Measurements from ENCODE around the gene PRUNE2. TPM values are rescaled to one million over a fixed set of nuclear protein-coding genes. Genes with fewer than 3 reads are reported as not detected.
"Not testable (repeated sequence)": the region's sequence is repeated elsewhere in the genome, so short reads cannot be mapped to it uniquely, and the experiment has no call there.

Gene PRUNE2
- total RNA-seq, 6 donors from 2014 or later = 5.6 to 20.4 (median 8.8) TPM

DNA sequence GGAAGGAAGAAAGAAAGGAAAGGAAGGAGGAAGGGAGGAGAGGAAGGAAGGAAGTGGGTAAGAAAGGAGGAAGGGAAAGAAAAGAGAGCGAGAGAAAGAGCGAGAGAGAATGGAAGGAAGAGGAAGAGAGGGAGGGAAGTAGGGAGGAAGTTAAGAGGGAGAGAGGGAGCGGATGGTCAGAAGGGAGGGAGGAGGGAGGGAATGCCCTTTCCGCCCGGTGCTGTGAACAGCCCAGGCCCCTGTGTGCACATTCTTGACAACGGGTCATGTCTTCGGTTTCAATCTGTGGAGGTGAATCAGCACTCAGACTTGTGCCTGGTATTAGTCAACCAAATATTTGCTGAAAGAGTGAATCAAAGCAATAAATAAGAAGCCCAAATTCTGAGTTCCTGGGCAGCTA lies 39.2 kb downstream of the PRUNE2 start:
- no peaks in the 10 kb centered on the region for H3K27me3 ChIP-seq
- no peaks in the 10 kb centered on the region for H3K4me1 ChIP-seq
- H3K36me3 ChIP-seq = no peaks in the 10 kb centered on the region
- DNase-seq = no peak
- no peak for TF ChIP-seq POLR2A (IDR thresholded peaks at IDR 0.05)
- no peak for TF ChIP-seq EP300 (IDR thresholded peaks at IDR 0.05)
- no peak for TF ChIP-seq CTCF (IDR thresholded peaks at IDR 0.05)
- no peak for TF ChIP-seq POLR2AphosphoS5 (IDR thresholded peaks at IDR 0.05)
- WGBS, 2 donors = 39 to 45% methylated on average over 7 of the region's 7 CpGs
- ATAC-seq (ENCODE audit: low FRiP score in 2 of 2) = peak in 1 of 2 donors; percentile 63
- no peak overlapping the region for H3K4me3 ChIP-seq
- H3K27ac ChIP-seq = no peak overlapping the region
- no peaks in the 10 kb centered on the region for H3K9me3 ChIP-seq

GRCh38 chr9:76863832-76864231 lies 42.1 kb downstream of the PRUNE2 start:
- 67% methylated on average over 3 of the region's 3 CpGs for WGBS, 2 donors
- Histone ChIP-seq H3K4me3 (no peak overlapping the region), H3K36me3 (no peaks in the 10 kb centered on the region), H3K27ac (no peak overlapping the region), H3K4me1 (no peaks in the 10 kb centered on the region), H3K27me3 (no peaks in the 10 kb centered on the region), H3K9me3 (no peaks in the 10 kb centered on the region)
- DNase-seq (no peak), ATAC-seq (ENCODE audit: low FRiP score in 2 of 2) (no peak)
- TF ChIP-seq CTCF (IDR thresholded peaks at IDR 0.05) = no peak
- no peak for TF ChIP-seq EP300 (IDR thresholded peaks at IDR 0.05)
- no peak for TF ChIP-seq POLR2AphosphoS5 (IDR thresholded peaks at IDR 0.05)
- TF ChIP-seq POLR2A (IDR thresholded peaks at IDR 0.05) = no peak

DNA sequence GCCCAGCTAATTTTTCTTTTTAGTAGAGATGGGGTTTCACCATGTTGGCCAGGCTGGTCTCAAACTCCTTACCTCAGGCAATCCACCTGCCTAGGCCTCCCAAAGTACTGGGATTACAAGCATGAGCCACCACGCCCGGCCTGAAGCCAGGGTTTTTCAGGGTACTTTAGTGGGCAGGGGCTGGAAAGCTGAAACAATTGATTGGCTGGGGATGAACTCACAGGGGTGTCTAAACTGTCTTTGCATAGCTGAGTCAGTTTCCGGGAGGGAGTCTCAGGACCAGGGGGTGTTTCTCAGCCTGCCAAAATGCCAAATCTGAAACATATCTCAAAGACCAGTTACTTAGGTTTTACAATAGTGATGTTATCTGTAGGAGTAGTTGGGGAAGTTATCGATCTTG lies 46.1 kb downstream of the PRUNE2 start:
- no peak for ATAC-seq (ENCODE audit: low FRiP score in 2 of 2)
- Histone ChIP-seq H3K36me3 (no peaks in the 10 kb centered on the region), H3K9me3 (no peaks in the 10 kb centered on the region), H3K4me1 (no peaks in the 10 kb centered on the region), H3K27ac (no peak overlapping the region), H3K27me3 (no peaks in the 10 kb centered on the region), H3K4me3 (no peak overlapping the region)
- 94 to 96% methylated on average over 4 of the region's 4 CpGs for WGBS, 2 donors
- DNase-seq = no peak
- TF ChIP-seq POLR2A (IDR thresholded peaks at IDR 0.05) = no peak
- no peak for TF ChIP-seq EP300 (IDR thresholded peaks at IDR 0.05)
- no peak for TF ChIP-seq POLR2AphosphoS5 (IDR thresholded peaks at IDR 0.05)
- TF ChIP-seq CTCF (IDR thresholded peaks at IDR 0.05) = no peak

DNA sequence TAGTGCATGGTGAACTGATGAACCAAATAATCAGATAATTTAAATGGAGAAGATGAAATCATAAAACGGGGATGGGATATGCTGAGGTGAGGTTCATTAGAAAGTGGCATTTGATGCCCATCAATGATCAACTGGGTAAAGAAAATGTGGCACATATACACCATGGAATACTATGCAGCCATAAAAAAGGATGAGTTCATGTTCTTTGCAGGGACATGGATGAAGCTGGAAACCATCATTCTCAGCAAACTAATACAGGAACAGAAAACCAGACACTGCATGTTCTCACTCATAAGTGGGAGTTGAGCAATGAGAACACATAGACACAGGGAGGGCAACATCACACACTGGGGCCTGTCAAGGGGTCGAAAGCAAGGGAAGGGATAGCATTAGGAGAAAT lies 47.7 kb downstream of the PRUNE2 start:
- not testable (repeated sequence) for ATAC-seq (ENCODE audit: low FRiP score in 2 of 2); H3K9me3 ChIP-seq; H3K4me1 ChIP-seq; H3K4me3 ChIP-seq; H3K27ac ChIP-seq; H3K36me3 ChIP-seq; H3K27me3 ChIP-seq; DNase-seq
- WGBS, 2 donors = 80 to 83% methylated on average over 2 of the region's 2 CpGs

DNA sequence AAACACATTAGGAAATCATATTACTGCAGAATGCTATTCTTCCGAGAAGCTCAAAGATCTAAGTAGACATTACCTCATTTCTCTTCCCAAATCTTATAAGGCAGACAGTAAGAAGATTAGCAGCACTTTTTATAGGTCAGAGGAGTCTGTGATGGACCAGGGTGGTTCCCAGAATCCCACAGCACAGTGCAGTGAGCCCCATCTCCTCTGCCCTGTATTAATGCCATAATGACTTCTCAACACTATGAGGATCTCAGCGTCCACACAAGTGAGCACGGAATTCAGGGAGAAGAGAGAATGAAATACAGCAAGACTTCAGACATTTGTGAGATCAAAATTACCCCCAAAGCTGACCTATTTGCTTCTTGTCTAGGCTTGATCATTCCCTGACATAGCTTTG lies 49.9 kb downstream of the PRUNE2 start:
- no peak for ATAC-seq (ENCODE audit: low FRiP score in 2 of 2)

More for the DNA sequence above, 49.9 kb downstream of the PRUNE2 start:
- Histone ChIP-seq H3K4me3 (no peak overlapping the region), H3K27ac (no peak overlapping the region), H3K36me3 (no peaks in the 10 kb centered on the region), H3K9me3 (no peaks in the 10 kb centered on the region), H3K4me1 (no peaks in the 10 kb centered on the region), H3K27me3 (no peaks in the 10 kb centered on the region)
- no peak for DNase-seq
- TF ChIP-seq EP300 (IDR thresholded peaks at IDR 0.05) (no peak), POLR2AphosphoS5 (IDR thresholded peaks at IDR 0.05) (no peak), CTCF (IDR thresholded peaks at IDR 0.05) (no peak), POLR2A (IDR thresholded peaks at IDR 0.05) (no peak)
- WGBS, 2 donors = 93% methylated on average over 3 of the region's 3 CpGs

Data from upper lobe of left lung (tissue), 6 donors.